Ishikawa (cell line): Measurements from ENCODE around the gene KCNIP4.

Source experiments
- CEBPB ChIP-seq: IDR thresholded peaks from 2 replicates; pipeline ENCODE4 v1.6.1; 2012
- CREB1 ChIP-seq: IDR thresholded peaks from 2 replicates; pipeline ENCODE4 v1.6.1; 2012; ENCODE audit warnings: low read depth
- EGR1 ChIP-seq: IDR thresholded peaks from 2 replicates; pipeline ENCODE4 v1.6.1; 2012
- EP300 ChIP-seq: IDR thresholded peaks from 2 replicates; pipeline ENCODE4 v1.6.1; 2012; ENCODE audit warnings: borderline replicate concordance
- FOXM1 ChIP-seq: IDR thresholded peaks from 2 replicates; pipeline ENCODE4 v1.6.1; 2012; ENCODE audit warnings: low read depth, borderline replicate concordance
- MAX ChIP-seq: IDR thresholded peaks from 2 replicates; pipeline ENCODE4 v1.6.1; 2012
- NFIC ChIP-seq: IDR thresholded peaks from 2 replicates; pipeline ENCODE4 v1.6.1; 2012
- RAD21 ChIP-seq: IDR thresholded peaks from 2 replicates; pipeline ENCODE4 v1.6.1; 2012; ENCODE audit warnings: low read depth
- REST ChIP-seq: IDR thresholded peaks from 2 replicates; pipeline ENCODE4 v1.6.1; 2012; ENCODE audit warnings: low read depth, mild to moderate bottlenecking
- TAF1 ChIP-seq: IDR thresholded peaks from 2 replicates; pipeline ENCODE4 v1.6.1; 2012; ENCODE audit warnings: low read depth, mild to moderate bottlenecking
- TCF12 ChIP-seq: IDR thresholded peaks from 2 replicates; pipeline ENCODE4 v1.6.1; 2012; ENCODE audit warnings: low read depth
- TEAD4 ChIP-seq: IDR thresholded peaks from 2 replicates; pipeline ENCODE4 v1.6.1; 2012
- USF1 ChIP-seq: IDR thresholded peaks from 2 replicates; pipeline ENCODE4 v1.6.1; 2012
- YY1 ChIP-seq: IDR thresholded peaks from 2 replicates; pipeline ENCODE4 v1.6.1; 2012; ENCODE audit warnings: low read depth
- ZBTB7A ChIP-seq: IDR thresholded peaks from 2 replicates; pipeline ENCODE4 v1.6.1; 2012; ENCODE audit warnings: low read depth

Gene KCNIP4

GRCh38 chr4:21034728-21035127 is 913.8 kb downstream of the KCNIP4 start:
- TF ChIP-seq EP300: no peak
- TF ChIP-seq TAF1: no peak
- no peak for TF ChIP-seq USF1
- no peak for TF ChIP-seq NFIC
- no peak for TF ChIP-seq TEAD4
- TF ChIP-seq TCF12: no peak
- no peak for TF ChIP-seq EGR1
- TF ChIP-seq RAD21: no peak
- TF ChIP-seq FOXM1: no peak
- TF ChIP-seq MAX: no peak

GRCh38 chr4:21032089-21032645 is 916.4 kb downstream of the KCNIP4 start:
- no peak for TF ChIP-seq CEBPB
- no peak for TF ChIP-seq CREB1
- TF ChIP-seq MAX: no peak
- TF ChIP-seq TCF12: no peak
- no peak for TF ChIP-seq ZBTB7A
- TF ChIP-seq YY1: no peak
- no peak for TF ChIP-seq TAF1
- no peak for TF ChIP-seq RAD21
- no peak for TF ChIP-seq NFIC
- no peak for TF ChIP-seq TEAD4
- TF ChIP-seq EP300: no peak
- TF ChIP-seq FOXM1: no peak
- no peak for TF ChIP-seq REST
- no peak for TF ChIP-seq EGR1
- TF ChIP-seq USF1: no peak

GRCh38 chr4:21018817-21019216 is 929.8 kb downstream of the KCNIP4 start:
- TF ChIP-seq EP300: no peak
- no peak for TF ChIP-seq USF1
- TF ChIP-seq TEAD4: no peak
- TF ChIP-seq CREB1: no peak
- TF ChIP-seq TCF12: no peak
- TF ChIP-seq ZBTB7A: no peak
- no peak for TF ChIP-seq REST
- no peak for TF ChIP-seq TAF1
- TF ChIP-seq RAD21: no peak
- no peak for TF ChIP-seq EGR1
- no peak for TF ChIP-seq MAX
- no peak for TF ChIP-seq FOXM1
- TF ChIP-seq NFIC: no peak
- no peak for TF ChIP-seq CEBPB
- TF ChIP-seq YY1: no peak

GRCh38 chr4:21013501-21013900 is 935.1 kb downstream of the KCNIP4 start:
- no peak for TF ChIP-seq MAX
- no peak for TF ChIP-seq TAF1
- no peak for TF ChIP-seq CREB1
- no peak for TF ChIP-seq TEAD4
- TF ChIP-seq CEBPB: no peak
- no peak for TF ChIP-seq REST
- no peak for TF ChIP-seq RAD21
- no peak for TF ChIP-seq EGR1
- no peak for TF ChIP-seq FOXM1
- no peak for TF ChIP-seq EP300
- TF ChIP-seq YY1: no peak
- no peak for TF ChIP-seq NFIC
